ENCODE results near the gene RENBP.

The RENBP gene

DNA sequence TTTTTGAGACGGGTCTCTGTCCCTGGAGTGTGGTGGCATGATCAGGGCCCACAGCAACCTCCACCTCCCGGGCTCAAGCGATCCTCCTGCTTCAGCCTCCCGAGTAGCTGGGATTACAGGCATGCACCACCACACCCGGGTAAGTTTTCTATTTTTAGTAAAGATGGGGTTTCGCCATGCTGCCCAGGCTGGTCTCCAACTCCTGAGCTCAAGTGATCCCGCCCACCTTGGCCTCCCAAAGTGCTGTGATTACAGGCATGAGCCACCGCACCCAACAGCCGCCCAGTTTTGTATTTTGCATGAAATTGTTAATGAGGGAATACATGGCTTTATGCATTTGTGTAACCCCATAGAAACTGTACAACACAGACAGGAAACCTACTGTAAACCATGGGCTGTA, 15.6 kb downstream of the RENBP start:
- TF ChIP-seq, protein P1, sequence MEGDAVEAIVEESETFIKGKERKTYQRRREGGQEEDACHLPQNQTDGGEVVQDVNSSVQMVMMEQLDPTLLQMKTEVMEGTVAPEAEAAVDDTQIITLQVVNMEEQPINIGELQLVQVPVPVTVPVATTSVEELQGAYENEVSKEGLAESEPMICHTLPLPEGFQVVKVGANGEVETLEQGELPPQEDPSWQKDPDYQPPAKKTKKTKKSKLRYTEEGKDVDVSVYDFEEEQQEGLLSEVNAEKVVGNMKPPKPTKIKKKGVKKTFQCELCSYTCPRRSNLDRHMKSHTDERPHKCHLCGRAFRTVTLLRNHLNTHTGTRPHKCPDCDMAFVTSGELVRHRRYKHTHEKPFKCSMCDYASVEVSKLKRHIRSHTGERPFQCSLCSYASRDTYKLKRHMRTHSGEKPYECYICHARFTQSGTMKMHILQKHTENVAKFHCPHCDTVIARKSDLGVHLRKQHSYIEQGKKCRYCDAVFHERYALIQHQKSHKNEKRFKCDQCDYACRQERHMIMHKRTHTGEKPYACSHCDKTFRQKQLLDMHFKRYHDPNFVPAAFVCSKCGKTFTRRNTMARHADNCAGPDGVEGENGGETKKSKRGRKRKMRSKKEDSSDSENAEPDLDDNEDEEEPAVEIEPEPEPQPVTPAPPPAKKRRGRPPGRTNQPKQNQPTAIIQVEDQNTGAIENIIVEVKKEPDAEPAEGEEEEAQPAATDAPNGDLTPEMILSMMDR (conservative IDR thresholded peaks at IDR 0.05), result no peak
- peak overlapping the region; percentile 91 for H3K27ac ChIP-seq

DNA sequence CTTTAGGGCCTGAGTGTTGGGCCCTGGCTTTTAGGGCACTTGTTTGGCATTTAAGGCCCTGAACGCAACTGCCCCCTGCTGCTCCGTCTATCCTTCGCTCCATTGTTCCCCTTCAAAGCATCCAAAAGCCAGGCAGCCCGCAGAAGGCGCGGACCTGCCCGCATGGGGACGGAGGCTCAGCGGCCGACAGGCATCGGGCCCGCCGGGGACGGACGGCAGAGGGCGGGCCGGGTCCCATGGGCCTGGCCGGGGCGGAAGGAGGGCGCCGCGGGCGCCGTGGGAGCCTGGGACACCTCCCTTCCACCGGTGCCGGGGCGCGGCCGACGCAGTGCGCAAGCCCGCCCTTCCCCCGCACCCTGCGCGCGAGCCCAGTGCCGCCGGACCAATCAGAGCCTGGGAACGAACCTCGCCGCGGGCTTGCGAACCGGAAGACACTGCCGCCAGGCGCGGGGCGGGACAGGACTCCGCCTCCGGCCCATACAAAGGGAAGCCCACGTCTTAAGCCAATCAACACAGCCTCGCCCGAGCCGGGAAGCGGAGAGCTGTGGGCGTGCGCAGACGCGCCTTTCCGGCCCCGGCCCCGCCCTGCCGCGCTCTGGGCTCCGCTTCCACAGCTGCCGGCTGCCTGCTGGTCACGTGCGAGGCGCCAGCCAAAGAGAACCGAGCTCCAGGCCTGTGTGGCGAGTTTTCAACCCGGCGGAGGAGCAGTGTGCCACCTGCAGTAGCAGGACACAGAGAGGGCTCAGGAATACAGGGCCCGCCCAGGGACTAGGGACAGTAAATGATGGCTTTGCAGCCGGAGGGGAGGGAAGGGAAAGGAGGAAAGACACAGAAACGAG, 16.3 kb downstream of the RENBP start:
- H3K27ac ChIP-seq, result peak overlapping the region; percentile 91
- TF ChIP-seq, protein P1 (conservative IDR thresholded peaks at IDR 0.05), result peak; percentile 18; the same call in 1 of the 2 replicates

DNA sequence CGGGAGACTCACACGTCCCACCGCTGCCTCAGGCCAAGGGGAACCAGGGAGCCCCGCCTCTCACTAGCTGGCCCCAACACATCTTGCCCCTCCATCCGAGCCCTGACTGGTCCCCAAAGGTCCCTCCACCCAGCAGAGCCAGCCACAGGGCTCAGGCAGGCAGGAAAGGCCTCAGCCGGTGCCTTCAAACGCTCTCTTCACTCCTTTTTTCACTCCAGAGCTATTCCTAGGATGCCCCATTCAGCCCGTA, 16.8 kb downstream of the RENBP start:
- H3K27ac ChIP-seq, result peak overlapping the region; percentile 91
- TF ChIP-seq, protein P1 (conservative IDR thresholded peaks at IDR 0.05), result no peak

DNA sequence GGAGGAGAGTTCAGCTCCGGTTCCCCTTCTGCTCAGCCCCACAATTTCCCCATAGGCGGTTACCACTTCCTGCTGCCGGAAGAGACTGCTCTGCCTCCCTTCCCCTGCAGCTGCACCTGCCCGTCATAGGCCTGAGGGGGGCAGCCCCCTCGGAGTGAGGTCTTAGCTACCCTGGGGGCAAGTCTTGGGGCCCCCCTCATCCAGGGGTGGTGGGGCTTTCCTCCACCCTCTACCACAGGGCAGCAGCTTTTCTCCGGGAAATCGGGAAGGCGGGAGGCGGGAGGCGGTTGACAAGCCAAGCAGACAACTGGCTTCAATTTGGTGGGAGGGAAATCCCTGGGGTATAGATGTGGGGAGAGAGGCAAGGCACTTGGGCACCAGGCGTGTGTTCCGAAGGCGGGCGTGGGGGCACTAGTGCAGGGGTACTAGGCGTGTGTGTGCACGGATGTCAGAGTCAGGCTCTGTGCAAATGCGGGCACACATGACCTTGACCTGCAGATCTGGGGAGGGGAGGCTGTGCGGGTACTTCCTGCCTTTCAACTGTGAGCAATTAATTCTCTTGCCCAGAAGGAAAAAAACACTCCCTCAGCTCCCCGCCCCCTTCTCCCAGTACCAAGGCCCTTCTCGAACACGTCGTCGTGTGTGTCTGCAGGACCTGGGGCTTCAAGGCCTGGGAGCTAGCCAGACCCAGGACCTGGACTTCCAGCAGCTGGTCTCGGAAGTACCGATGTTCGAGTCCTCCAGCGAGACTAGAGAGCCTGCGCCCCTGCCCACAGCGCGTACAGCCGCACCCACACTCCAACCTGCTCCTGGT, 17.4 kb downstream of the RENBP start:
- peak overlapping the region; percentile 91 for H3K27ac ChIP-seq
- TF ChIP-seq, protein P1 (conservative IDR thresholded peaks at IDR 0.05), result no peak

DNA sequence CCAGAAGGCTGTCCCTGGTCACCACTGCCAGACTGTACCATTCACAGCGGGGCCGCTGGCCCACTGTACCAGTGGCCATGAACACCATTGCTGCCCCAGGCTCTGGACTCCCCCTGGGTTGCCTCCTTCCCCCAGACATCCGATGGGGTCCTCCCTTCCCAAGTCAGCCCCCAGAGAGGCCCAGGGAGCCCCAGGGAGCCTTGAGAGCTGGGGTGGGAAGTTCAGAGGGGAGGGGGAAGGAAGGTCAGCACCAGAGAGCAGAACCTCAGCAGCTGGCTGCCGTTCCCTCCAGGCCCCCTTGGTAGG, 17.9 kb downstream of the RENBP start:
- H3K27ac ChIP-seq, result peak overlapping the region; percentile 91
- TF ChIP-seq, protein P1 (conservative IDR thresholded peaks at IDR 0.05), result no peak

DNA sequence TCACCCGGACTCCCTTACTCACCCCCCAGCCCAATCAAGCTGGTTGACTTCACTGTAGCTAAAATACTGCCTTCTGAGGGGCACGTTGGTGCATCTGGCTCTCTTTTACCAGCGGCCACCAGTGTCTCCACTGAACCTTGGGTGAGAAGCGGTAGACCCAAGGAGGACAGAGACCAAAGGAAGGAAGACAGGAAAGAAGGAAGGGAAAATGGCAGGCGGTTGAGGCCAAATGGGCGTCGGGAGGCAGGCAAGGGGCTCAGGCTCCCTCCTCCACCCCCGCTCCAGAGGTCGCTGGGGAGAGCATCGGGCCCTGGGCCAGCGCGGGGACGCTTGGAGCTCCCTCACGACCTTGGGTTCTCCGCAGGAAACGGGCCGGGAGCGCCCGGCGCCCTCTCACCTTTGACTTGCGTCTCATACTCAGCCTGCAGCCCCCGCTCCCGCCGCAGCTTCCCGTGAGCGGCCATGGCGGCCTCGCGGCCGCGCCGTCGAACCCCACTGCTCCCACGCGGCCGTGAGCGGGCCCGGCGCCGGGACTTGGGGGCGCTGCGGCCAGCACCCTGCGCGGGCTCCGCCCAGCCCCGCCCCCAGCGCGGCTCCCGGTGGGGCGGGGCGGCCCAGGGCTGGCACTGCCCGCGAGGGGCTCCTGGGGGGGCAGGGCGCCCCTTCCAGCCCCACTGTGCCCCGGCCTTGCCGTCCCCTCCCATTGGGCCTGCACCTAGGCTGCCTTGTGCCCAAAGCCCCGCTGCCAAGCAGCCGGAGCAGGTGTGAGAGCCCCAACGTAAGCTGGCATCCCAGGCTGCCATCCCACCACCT, 18.5 kb downstream of the RENBP start, which contains the start of gene ARHGAP4:
Gene ARHGAP4, minus strand, starts transcription at position 526 of the 813 bp plus-strand sequence. Its CDS starts 62 bp downstream, at position 464.
- TF ChIP-seq, protein P1 (conservative IDR thresholded peaks at IDR 0.05), result no peak
- H3K27ac ChIP-seq, result peak within 1 kb of the TSS; percentile 91

DNA sequence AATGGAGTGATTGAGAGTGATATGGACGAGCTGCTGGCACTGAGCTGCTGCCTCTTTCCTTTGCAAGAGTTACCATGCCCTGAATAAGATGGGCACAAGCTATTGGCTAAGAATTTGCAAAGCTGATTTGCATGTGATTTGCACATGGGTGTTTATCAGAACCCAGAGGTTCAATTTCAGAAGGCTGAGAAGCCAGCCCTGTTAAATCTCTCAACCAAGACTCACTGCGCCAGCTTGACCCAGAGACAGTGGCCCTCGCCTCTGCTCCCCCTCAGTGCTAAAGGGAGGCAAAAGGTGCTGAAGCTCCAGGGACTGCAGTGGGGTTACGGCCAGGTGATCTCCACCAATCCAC, 19.1 kb downstream of the RENBP start:
- no peak overlapping the region for H3K27ac ChIP-seq

More for the DNA sequence above, 19.1 kb downstream of the RENBP start:
- TF ChIP-seq, protein P1 (conservative IDR thresholded peaks at IDR 0.05), result no peak

All from VCaP (cell line).